Loucy (cell line): Measurements from ENCODE around the gene ICAM1.

ENCODE experiments used
- CTCF ChIP-seq: fragments of 200-600 bp; sonication (generic); conservative IDR thresholded peaks from 2 replicates; pipeline ENCODE4 v1.5.1; 2014; ENCODE audit warnings: mild to moderate bottlenecking, antibody characterized with exemption, low read length
- EZH2phosphoT487 ChIP-seq: fragments of 200-600 bp; IDR thresholded peaks from 2 replicates; pipeline ENCODE4 v1.6.1; 2018; ENCODE audit warnings: antibody characterized with exemption, mild to moderate bottlenecking, moderate library complexity, borderline replicate concordance

DNA sequence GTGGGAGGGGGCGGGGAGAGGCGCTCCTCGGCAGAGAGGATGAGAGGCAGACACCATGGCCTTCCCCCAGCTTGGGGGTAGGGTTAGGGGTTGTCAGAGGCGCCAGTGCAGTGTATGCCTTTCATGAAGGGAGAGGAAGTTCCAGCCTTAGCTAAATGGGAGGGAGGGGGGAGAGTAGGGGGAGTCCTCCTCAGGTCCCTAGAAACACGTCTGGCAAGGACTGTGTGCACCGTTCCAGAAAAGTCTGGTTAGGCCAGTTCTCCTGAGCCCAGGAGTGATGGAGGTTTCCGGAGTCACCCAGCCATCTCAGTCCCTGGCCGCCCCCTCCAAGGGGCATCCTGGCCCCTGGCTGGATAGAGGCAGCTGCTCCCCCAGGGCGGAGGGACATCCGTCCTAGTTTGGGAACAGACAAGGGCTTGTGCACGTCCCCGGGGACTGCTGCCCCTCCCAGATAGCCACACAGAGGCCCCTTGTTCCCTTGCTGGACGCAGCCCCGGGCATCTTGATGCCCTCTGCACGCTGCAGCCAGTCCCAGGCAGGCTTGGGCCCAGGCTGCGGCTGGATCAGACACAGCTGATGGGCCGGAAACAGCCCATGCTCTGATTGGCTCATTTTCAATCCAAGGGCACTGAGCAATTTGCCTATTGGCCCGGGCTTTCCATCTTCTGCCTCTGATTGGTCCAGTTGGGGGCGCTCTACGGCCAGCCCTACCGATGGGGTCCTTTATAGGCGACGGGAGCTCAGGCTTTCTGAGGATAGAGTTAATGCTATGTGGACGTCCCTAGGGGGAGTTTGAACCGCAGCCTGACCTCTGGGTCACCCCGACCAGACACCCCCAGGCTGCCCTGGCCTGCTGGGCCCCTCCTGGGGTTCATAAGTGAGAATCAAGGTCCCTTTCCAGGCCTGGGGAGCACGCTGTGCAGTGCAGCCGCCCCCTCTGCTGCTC lies 43.6 kb upstream of the ICAM1 start:
- peak; percentile 21 for TF ChIP-seq CTCF
- TF ChIP-seq EZH2phosphoT487, result no peak
